GM08714 (cell line): Measurements from ENCODE around the gene LPP.

Experiments used
- H3K4me3 ChIP-seq: fragments of 200-500 bp; sonication (Bioruptor generic); 2 replicates; pipeline ENCODE4 v1.5.1; 2014; ENCODE audit warnings: mild to moderate bottlenecking, low read length, inconsistent platforms
- ZNF274 ChIP-seq: IDR thresholded peaks from 2 replicates; pipeline ENCODE4 v1.6.1; 2012; ENCODE audit warnings: mild to moderate bottlenecking, low read depth, low read length

Gene LPP

GRCh38 chr3:188562144-188562543 lies 408.2 kb downstream of the LPP start:
- no peak for TF ChIP-seq ZNF274
- H3K4me3 ChIP-seq = no peak overlapping the region

GRCh38 chr3:188567478-188568195 lies 413.7 kb downstream of the LPP start:
- TF ChIP-seq ZNF274 = no peak
- no peak overlapping the region for H3K4me3 ChIP-seq

- no peak for TF ChIP-seq ZNF274
These were observed 414.8 kb downstream of the LPP start for GRCh38 chr3:188568736-188569135.

GRCh38 chr3:188571531-188572095 lies 417.7 kb downstream of the LPP start:
- H3K4me3 ChIP-seq = no peak overlapping the region
- TF ChIP-seq ZNF274 = no peak

More at GRCh38 chr3:188568736-188569135, 414.8 kb downstream of the LPP start:
- no peak overlapping the region for H3K4me3 ChIP-seq

GRCh38 chr3:188573291-188573940 lies 419.5 kb downstream of the LPP start:
- H3K4me3 ChIP-seq = no peak overlapping the region
- no peak for TF ChIP-seq ZNF274

GRCh38 chr3:188573956-188574355 lies 420.0 kb downstream of the LPP start:
- H3K4me3 ChIP-seq = no peak overlapping the region
- TF ChIP-seq ZNF274 = no peak

GRCh38 chr3:188574885-188575284 lies 420.9 kb downstream of the LPP start:
- no peak for TF ChIP-seq ZNF274
- H3K4me3 ChIP-seq = no peak overlapping the region

- no peak overlapping the region for H3K4me3 ChIP-seq
These were observed 421.5 kb downstream of the LPP start for GRCh38 chr3:188575501-188575900.

GRCh38 chr3:188577539-188577938 lies 423.6 kb downstream of the LPP start:
- TF ChIP-seq ZNF274 = no peak
- no peak overlapping the region for H3K4me3 ChIP-seq

More at GRCh38 chr3:188575501-188575900, 421.5 kb downstream of the LPP start:
- TF ChIP-seq ZNF274 = no peak

- TF ChIP-seq ZNF274 = no peak
- H3K4me3 ChIP-seq = no peak overlapping the region
These were observed 424.8 kb downstream of the LPP start for GRCh38 chr3:188578576-188579363.

- no peak for TF ChIP-seq ZNF274
- H3K4me3 ChIP-seq = no peak overlapping the region
These were observed 426.3 kb downstream of the LPP start for GRCh38 chr3:188580223-188580622.

GRCh38 chr3:188580659-188581058 lies 426.7 kb downstream of the LPP start:
- TF ChIP-seq ZNF274 = no peak

GRCh38 chr3:188581365-188581764 lies 427.4 kb downstream of the LPP start:
- H3K4me3 ChIP-seq = no peak overlapping the region
- no peak for TF ChIP-seq ZNF274

More at GRCh38 chr3:188580659-188581058, 426.7 kb downstream of the LPP start:
- H3K4me3 ChIP-seq = no peak overlapping the region

GRCh38 chr3:188581792-188582191 lies 427.8 kb downstream of the LPP start:
- no peak overlapping the region for H3K4me3 ChIP-seq
- TF ChIP-seq ZNF274 = no peak
